ENCODE data around the gene PROC. TPM values are rescaled to one million over a fixed set of nuclear protein-coding genes. Genes with fewer than 3 reads are reported as not detected.

PROC gene
- total and polyA plus RNA-seq, 2 of the 8 experiments (the other 6 are each of a cell fraction or from before 2014, with no cell fraction given): 1.5 to 1.6 TPM

DNA sequence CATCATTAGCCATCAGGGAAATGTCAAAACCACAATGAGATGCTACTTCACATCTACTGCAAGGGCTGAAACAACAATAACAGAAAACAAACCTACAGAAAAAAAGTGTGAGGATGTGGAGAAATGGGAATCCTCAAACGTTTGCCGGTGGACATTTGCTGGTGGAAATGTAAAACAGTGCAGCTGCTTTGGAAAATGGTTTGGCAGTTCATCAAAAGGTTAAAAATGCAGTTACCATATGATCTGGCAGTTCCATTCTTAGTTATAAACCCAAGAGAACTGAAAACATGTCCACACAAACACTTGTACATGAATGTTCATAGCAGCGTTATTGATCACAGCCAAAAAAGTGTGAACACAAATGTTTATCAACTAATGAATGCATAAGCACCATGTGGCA, 44.2 kb downstream of the PROC start:
- H4K91ac ChIP-seq (replicated peaks; ENCODE audit: insufficient read length, low read length): no peak overlapping the region
- DNase-seq (ENCODE audit: low read depth in 1 of 2, low spot score in 2 of 2): no peak
- no peak overlapping the region for H4K8ac ChIP-seq (ENCODE audit: extremely low read depth, insufficient read depth, low read length)
- H3K4ac ChIP-seq (replicated peaks; ENCODE audit: insufficient read length, low read depth, low read length): no peak overlapping the region
- H3K27ac ChIP-seq (ENCODE audit: low read depth, low read length): no peak overlapping the region
- no peaks in the 10 kb centered on the region; the same call in 1 of the 2 replicates for H3K79me1 ChIP-seq (ENCODE audit: low read depth, low read length)
- H4K5ac ChIP-seq (ENCODE audit: insufficient read length, low read depth, low read length): no peak overlapping the region
- no peak overlapping the region for H3K18ac ChIP-seq (ENCODE audit: extremely low read depth, low read length)
- no peak overlapping the region for H3K23ac ChIP-seq (ENCODE audit: insufficient read length)
- H2BK5ac ChIP-seq (ENCODE audit: low read depth, low read length): no peak overlapping the region
- no peaks in the 10 kb centered on the region for H3K9me3 ChIP-seq (ENCODE audit: insufficient read depth in 2 of 2, low read depth in 1 of 2, low read length in 1 of 2)
- H3K36me3 ChIP-seq (ENCODE audit: control insufficient read depth in 2 of 4, insufficient read depth in 4 of 4, low read length in 3 of 4): no peaks in the 10 kb centered on the region
- no peak overlapping the region for H2BK15ac ChIP-seq (ENCODE audit: low read length)
- ChIA-PET CTCF (ENCODE audit: partially characterized antibody) (interaction anchor here (1.0 to 4.9 kb wide), 4 partner anchors 8 to 27 kb away, joined by 3 to 20 read pairs (median 3); no protein-coding TSS in a partner anchor), POLR2A (ENCODE audit: partially characterized antibody) (interaction anchor here (1.3 kb wide), 1 partner anchor 239 kb away, joined by 3 read pairs; no protein-coding TSS in a partner anchor)
- H3K79me2 ChIP-seq (ENCODE audit: control insufficient read depth in 1 of 2, insufficient read depth in 2 of 2, low read length in 2 of 2): no peaks in the 10 kb centered on the region
- H3K56ac ChIP-seq (replicated peaks; ENCODE audit: insufficient read length, low read depth, low read length): no peak overlapping the region
- no peaks in the 10 kb centered on the region for H3K23me2 ChIP-seq (ENCODE audit: low read depth, low read length)
- peaks cover 3 to 10% (median 5%) of the 10 kb centered on the region in 4 experiments; a peak in 5 of 7 replicates for H3K4me1 ChIP-seq (replicated peaks in 1 of 4; ENCODE audit: control insufficient read depth in 3 of 4, insufficient read depth in 4 of 4, low read length in 3 of 4)
- no peak overlapping the region for H2BK20ac ChIP-seq (ENCODE audit: low read length)
- 93% methylated on average over 3 of the region's 3 CpGs; no CpG with 5 or more reads in 1 of the 2 experiments for WGBS, 2 experiments (ENCODE audit: extremely low coverage in 1 of 2, insufficient coverage in 1 of 2, insufficient read length in 1 of 2, insufficient replicate concordance in 2 of 2, low coverage in 1 of 2, low lambda C conversion rate in 2 of 2, missing lambda C conversion rate in 1 of 2)
- no peak overlapping the region for H3K9ac ChIP-seq (replicated peaks in 1 of 4; ENCODE audit: extremely low read depth in 1 of 4, low read depth in 3 of 4, low read length in 3 of 4)
- no peak overlapping the region for H2BK120ac ChIP-seq (replicated peaks; ENCODE audit: low read depth, low read length)
- no peak overlapping the region for H2AFZ ChIP-seq (ENCODE audit: low read length)
- no peak overlapping the region for H3K14ac ChIP-seq (ENCODE audit: insufficient read length)
- no peak overlapping the region for H3K4me3 ChIP-seq (ENCODE audit: extremely low read depth in 1 of 4, insufficient read depth in 2 of 4, low read depth in 3 of 4, low read length in 4 of 4)
- no peak overlapping the region for H2BK12ac ChIP-seq (ENCODE audit: low read depth, low read length)
- no peak for FAIRE-seq
- H2AK5ac ChIP-seq (ENCODE audit: low read depth, low read length): no peak overlapping the region
- no peak overlapping the region for H3K4me2 ChIP-seq (ENCODE audit: insufficient read depth in 1 of 2, low read depth in 2 of 2, low read length in 2 of 2)
- H4K20me1 ChIP-seq (replicated peaks in 1 of 2; ENCODE audit: control insufficient read depth in 1 of 2, insufficient read depth in 2 of 2, low read length in 2 of 2): no peaks in the 10 kb centered on the region
- H3K27me3 ChIP-seq (replicated peaks in 1 of 4; ENCODE audit: control insufficient read depth in 3 of 4, extremely low read depth in 1 of 4, insufficient read depth in 3 of 4, low read length in 3 of 4): no peaks in the 10 kb centered on the region
- no peak for TF ChIP-seq RAD21 (IDR thresholded peaks at IDR 0.05 in 1 of 2, conservative IDR thresholded peaks at IDR 0.05 in 1 of 2; ENCODE audit: low read depth in 2 of 2, low read length in 2 of 2)
- TF ChIP-seq TAF7 (optimal IDR thresholded peaks at IDR 0.05; ENCODE audit: borderline replicate concordance, low read depth, low read length): no peak
- no peak for TF ChIP-seq TBP (IDR thresholded peaks at IDR 0.05; ENCODE audit: low read depth, low read length)
- TF ChIP-seq SUZ12 (IDR thresholded peaks at IDR 0.05; ENCODE audit: low read length): no peak
- TF ChIP-seq CHD1 (IDR thresholded peaks at IDR 0.05; ENCODE audit: low read depth, low read length): no peak
- no peak for TF ChIP-seq KDM1A (IDR thresholded peaks at IDR 0.05; ENCODE audit: borderline replicate concordance, low read length)
- TF ChIP-seq RFX5 (IDR thresholded peaks at IDR 0.05; ENCODE audit: borderline replicate concordance, low read depth, low read length): no peak
- TF ChIP-seq, protein P1, sequence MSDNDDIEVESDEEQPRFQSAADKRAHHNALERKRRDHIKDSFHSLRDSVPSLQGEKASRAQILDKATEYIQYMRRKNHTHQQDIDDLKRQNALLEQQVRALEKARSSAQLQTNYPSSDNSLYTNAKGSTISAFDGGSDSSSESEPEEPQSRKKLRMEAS (IDR thresholded peaks at IDR 0.05): no peak
- no peak for TF ChIP-seq GTF2F1 (IDR thresholded peaks at IDR 0.05; ENCODE audit: borderline replicate concordance, low read depth, low read length)
- TF ChIP-seq SAP30 (IDR thresholded peaks at IDR 0.05; ENCODE audit: insufficient read depth, insufficient replicate concordance, low read length): no peak
- no peak for TF ChIP-seq BRCA1 (IDR thresholded peaks at IDR 0.05; ENCODE audit: low read depth, low read length)
- TF ChIP-seq SIN3A (conservative IDR thresholded peaks at IDR 0.05 in 1 of 2, IDR thresholded peaks at IDR 0.05 in 1 of 2; ENCODE audit: low read depth in 1 of 2, low read length in 2 of 2): no peak
